A673 (cell line): ENCODE data around the gene MAP2K5.

Experiments
- CTCF ChIP-seq: fragments of 300-800, 200-600 bp; sonication (generic); conservative IDR thresholded peaks from 2 replicates; pipeline ENCODE4 v1.5.1; 2017; ENCODE audit warnings: low read depth, mild to moderate bottlenecking, antibody characterized with exemption, low read length, moderate library complexity, mixed read lengths
- EZH2 ChIP-seq: fragments of 200-600 bp; sonication (generic); IDR thresholded peaks from 2 replicates; pipeline ENCODE4 v1.6.1; 2017; ENCODE audit warnings: borderline replicate concordance, low read depth, mild to moderate bottlenecking, mixed read lengths, antibody characterized with exemption, low read length; ENCODE audit not compliant: poor library complexity, severe bottlenecking

- TF ChIP-seq CTCF (no peak), EZH2 (no peak)
These were observed 148.9 kb downstream of the MAP2K5 start for GRCh38 chr15:67691450-67691849.
